SU-DHL-6 (cell line): Measurements from ENCODE around the gene PALM.

Experiments used
- H2AFZ ChIP-seq: fragments of 200-600 bp; sonication (generic); 2 replicates; pipeline ENCODE4 v1.6.1; 2014; ENCODE audit warnings: low read depth, mild to moderate bottlenecking, moderate library complexity, mixed read lengths, antibody characterized with exemption, low read length; ENCODE audit not compliant: severe bottlenecking
- H3F3A ChIP-seq: fragments of 200-600 bp; shearing (Covaris generic); 2 replicates; pipeline ENCODE4 v1.6.0; 2016; ENCODE audit warnings: antibody characterized with exemption, mild to moderate bottlenecking; ENCODE audit not compliant: insufficient read depth
- H3K27ac ChIP-seq: fragments of 200-600 bp; sonication (generic); 2 replicates; pipeline ENCODE4 v1.5.1; 2016; ENCODE audit warnings: low read depth, mild to moderate bottlenecking, low read length, moderate library complexity, mixed read lengths
- H3K27me3 ChIP-seq: fragments of 200-600 bp; sonication (generic), shearing (Covaris generic); 2 replicates; pipeline ENCODE4 v1.6.0; 2014; ENCODE audit warnings: mild to moderate bottlenecking, low read length
- H3K36me3 ChIP-seq: fragments of 200-600 bp; sonication (generic); 2 replicates; pipeline ENCODE4 v1.6.1; 2014; ENCODE audit warnings: mild to moderate bottlenecking, low read length, mixed read lengths
- H3K4me2 ChIP-seq: fragments of 300-600, 200-600 bp; shearing (Covaris generic), sonication (generic); 2 replicates; pipeline ENCODE4 v1.6.0; 2014; ENCODE audit warnings: low read length, low read depth, mild to moderate bottlenecking; ENCODE audit not compliant: poor library complexity, severe bottlenecking
- H3K4me3 ChIP-seq: fragments of 200-600 bp; sonication (generic); 2 replicates; pipeline ENCODE4 v1.5.1; 2014; ENCODE audit warnings: antibody characterized with exemption, low read length, mild to moderate bottlenecking, mixed read lengths; ENCODE audit not compliant: insufficient read depth, poor library complexity, severe bottlenecking
- H3K79me2 ChIP-seq: fragments of 200-600 bp; sonication (generic); 2 replicates; pipeline ENCODE4 v1.6.1; 2014; ENCODE audit warnings: mild to moderate bottlenecking, low read length, moderate library complexity; ENCODE audit not compliant: insufficient read depth
- H3K9ac ChIP-seq: fragments of 200-600 bp; sonication (generic); 2 replicates; pipeline ENCODE4 v1.7.0; 2014; ENCODE audit warnings: mild to moderate bottlenecking, low read length
- H3K9me2 ChIP-seq: fragments of 200-600 bp; sonication (generic); replicated peaks from 2 replicates; pipeline ENCODE4 v1.6.1; 2014; ENCODE audit warnings: low read length; ENCODE audit not compliant: insufficient read depth
- H3K9me3 ChIP-seq: fragments of 200-600 bp; sonication (generic); 2 replicates; pipeline ENCODE4 v1.6.1; 2014; ENCODE audit warnings: low read length, mixed read lengths; ENCODE audit not compliant: insufficient read depth
- H4K20me1 ChIP-seq: fragments of 200-600 bp; sonication (generic); 2 replicates; pipeline ENCODE4 v1.6.1; 2014; ENCODE audit warnings: low read depth, mild to moderate bottlenecking, antibody characterized with exemption, low read length, moderate library complexity, mixed read lengths
- CTCF ChIP-seq: fragments of 200-600 bp; sonication (generic); IDR thresholded peaks from one replicate; pipeline ENCODE4 v1.5.1; 2017; ENCODE audit warnings: antibody characterized with exemption, mild to moderate bottlenecking, low read length, moderate library complexity; ENCODE audit not compliant: insufficient read depth, poor library complexity, severe bottlenecking
- EZH2phosphoT487 ChIP-seq: fragments of 200-600 bp; sonication (generic), shearing (Covaris generic); conservative IDR thresholded peaks from 2 replicates; pipeline ENCODE4 v1.6.1; 2018; ENCODE audit warnings: mild to moderate bottlenecking, antibody characterized with exemption, low read length, moderate library complexity, mixed read lengths

PALM gene

DNA sequence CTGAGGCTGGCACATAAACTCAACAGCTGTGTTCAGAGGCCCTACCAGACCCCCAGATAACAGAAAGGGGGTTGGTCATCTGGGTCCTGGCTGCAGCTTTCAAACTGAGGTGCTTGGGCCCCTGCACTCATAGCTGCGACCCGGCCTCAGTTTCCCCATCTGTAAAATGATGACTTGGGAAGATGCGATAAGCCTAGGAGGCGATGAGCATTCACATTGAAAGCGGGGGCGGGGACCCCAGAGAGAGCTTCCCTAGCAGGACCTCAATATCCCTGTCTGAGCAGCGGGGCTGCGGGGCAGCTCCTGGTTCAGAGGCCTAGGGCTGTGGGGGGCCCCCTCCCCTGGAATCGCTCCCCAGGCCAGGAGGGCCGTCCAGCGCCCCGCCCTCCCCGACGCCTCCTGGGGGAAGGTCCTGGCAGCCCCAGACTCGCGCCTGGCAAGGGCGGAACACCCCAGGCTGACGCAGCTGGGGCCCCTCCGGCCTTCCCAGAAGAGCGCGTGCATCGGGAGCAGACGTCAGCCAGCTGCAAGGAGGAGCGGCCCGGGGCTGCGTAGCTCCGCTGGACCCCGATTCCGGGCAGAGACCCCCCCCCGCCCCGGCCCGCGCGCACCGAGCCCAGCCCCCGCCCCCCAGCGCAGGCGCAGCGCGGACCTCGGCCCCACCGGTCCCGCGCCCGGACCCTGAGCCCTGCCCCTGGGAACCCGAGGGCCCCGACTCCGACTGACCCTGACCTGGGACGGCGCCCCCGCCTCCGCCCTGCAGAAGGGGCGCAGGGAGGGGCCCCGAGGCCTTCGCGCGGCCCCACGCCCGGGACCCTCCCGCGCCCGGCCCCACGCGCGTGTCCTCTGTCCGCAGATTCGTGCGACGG is 29.1 kb upstream of the PALM start:
- Histone ChIP-seq H3K27me3 (no peaks in the 10 kb centered on the region), H4K20me1 (no peaks in the 10 kb centered on the region), H2AFZ (peak overlapping the region; percentile 83), H3K9me3 (no peaks in the 10 kb centered on the region), H3K4me3 (peak overlapping the region; percentile 83), H3K27ac (peak overlapping the region; percentile 52), H3K79me2 (no peaks in the 10 kb centered on the region), H3K4me2 (peak overlapping the region; percentile 63), H3K9me2 (no peaks in the 10 kb centered on the region), H3K36me3 (no peaks in the 10 kb centered on the region), H3K9ac (peak overlapping the region; percentile 85), H3F3A (0 out of 2 replicates have a peak, but pooled peaks cover 9% of the 10 kb centered on the region)
- no peak for TF ChIP-seq CTCF
- TF ChIP-seq EZH2phosphoT487, result no peak

GRCh38 chr19:680287-681028 is 28.3 kb upstream of the PALM start:
- Histone ChIP-seq H3K9me2 (no peaks in the 10 kb centered on the region), H2AFZ (peak overlapping the region; percentile 91), H3K9ac (peak overlapping the region; percentile 85), H3K27me3 (no peaks in the 10 kb centered on the region), H3K4me2 (peak overlapping the region; percentile 66), H3K4me3 (peak overlapping the region; percentile 83), H3F3A (0 out of 2 replicates have a peak, but pooled peaks cover 9% of the 10 kb centered on the region), H3K27ac (peak overlapping the region; percentile 61), H3K9me3 (no peaks in the 10 kb centered on the region), H3K79me2 (no peaks in the 10 kb centered on the region), H3K36me3 (no peaks in the 10 kb centered on the region), H4K20me1 (no peaks in the 10 kb centered on the region)
- TF ChIP-seq EZH2phosphoT487 (no peak), CTCF (no peak)

- H3K9ac ChIP-seq, result peak overlapping the region; percentile 49; the same call in 1 of the 2 replicates
- H4K20me1 ChIP-seq, result no peaks in the 10 kb centered on the region
- H3F3A ChIP-seq, result 0 out of 2 replicates have a peak, but pooled peaks cover 9% of the 10 kb centered on the region
- no peaks in the 10 kb centered on the region for H3K27me3 ChIP-seq
- peak overlapping the region; percentile 66 for H3K4me2 ChIP-seq
- no peaks in the 10 kb centered on the region for H3K9me3 ChIP-seq
- no peak for TF ChIP-seq EZH2phosphoT487
- TF ChIP-seq CTCF, result no peak
- peak overlapping the region; percentile 56 for H3K4me3 ChIP-seq
- H3K9me2 ChIP-seq, result no peaks in the 10 kb centered on the region
- no peak overlapping the region; the same call in 1 of the 2 replicates for H3K27ac ChIP-seq
- H3K79me2 ChIP-seq, result no peaks in the 10 kb centered on the region
- no peaks in the 10 kb centered on the region for H3K36me3 ChIP-seq
- peak overlapping the region; percentile 91 for H2AFZ ChIP-seq
Measured at GRCh38 chr19:681029-682019, 27.4 kb upstream of the PALM start.
